HG02970 (cell line): ENCODE measurements around the gene PIEZO1.

Source experiments
- ATAC-seq: cut with Tn5 transposase; IDR thresholded peaks from one replicate; pipeline ENCODE4 v1.9.1; 2021; ENCODE audit warnings: mild to moderate bottlenecking, moderate library complexity, moderate number of reproducible peaks; ENCODE audit not compliant: unreplicated experiment, low FRiP score

PIEZO1 gene

GRCh38 chr16:88723507-88723887 is 61.5 kb downstream of the PIEZO1 start:
- ATAC-seq, result no peak

DNA sequence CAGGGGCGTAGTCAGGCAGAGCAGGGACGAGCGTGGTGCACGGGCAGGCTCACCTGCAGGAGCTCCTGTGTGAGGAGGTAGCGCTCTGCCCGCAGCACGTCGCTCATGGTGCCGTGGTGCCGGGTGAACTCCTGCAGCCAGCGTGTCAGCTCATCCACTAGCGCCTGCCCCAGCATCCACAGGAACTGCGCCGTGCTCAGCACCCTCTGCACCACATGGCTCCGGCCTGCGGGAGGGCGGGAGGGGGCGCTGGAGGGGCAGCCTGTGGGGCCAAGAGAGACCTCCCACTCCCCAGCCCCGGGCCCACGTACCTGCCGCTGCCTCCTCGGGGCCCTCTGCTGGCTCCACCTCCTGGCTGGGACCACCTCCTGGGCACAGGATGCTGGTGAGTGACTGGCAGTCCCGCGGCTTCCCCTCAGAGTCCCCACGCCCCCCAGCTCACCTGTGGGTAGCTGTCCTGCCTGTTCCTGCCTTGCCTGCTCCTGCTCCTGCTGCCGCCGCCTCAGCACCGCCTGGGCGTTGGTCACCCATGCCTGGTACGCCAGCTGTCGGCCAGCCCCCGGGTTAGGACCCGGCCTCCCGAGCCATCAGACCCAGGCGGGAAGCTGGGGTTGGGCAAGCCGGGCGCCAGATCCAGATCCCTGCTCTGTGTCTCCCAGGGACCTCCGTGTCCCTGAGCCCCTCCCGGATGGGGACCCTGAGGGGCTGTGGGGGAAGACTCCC is 62.1 kb downstream of the PIEZO1 start:
- no peak for ATAC-seq

- ATAC-seq, result no peak
Measured at GRCh38 chr16:88721815-88722755, 62.9 kb downstream of the PIEZO1 start.

DNA sequence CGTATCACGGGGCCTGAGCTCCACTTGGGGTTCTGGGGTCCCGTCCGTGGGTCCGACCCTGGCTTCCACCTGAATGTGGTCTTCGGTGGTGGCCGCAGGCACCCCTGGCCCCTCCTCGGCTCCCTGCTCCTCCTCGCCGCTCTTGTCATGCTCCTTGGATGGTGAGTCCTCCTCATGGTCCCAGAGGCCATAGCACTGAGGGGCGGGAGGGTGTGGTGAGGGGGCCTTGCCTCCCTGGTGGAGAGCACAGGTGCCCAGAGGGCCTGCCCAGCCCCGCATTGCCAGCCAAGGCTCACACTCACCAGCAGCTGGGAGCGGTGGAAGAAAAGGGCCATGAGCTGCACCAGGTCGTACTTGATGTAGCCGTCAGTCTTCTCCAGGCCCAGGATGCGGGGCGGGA is 63.8 kb downstream of the PIEZO1 start:
- no peak for ATAC-seq

DNA sequence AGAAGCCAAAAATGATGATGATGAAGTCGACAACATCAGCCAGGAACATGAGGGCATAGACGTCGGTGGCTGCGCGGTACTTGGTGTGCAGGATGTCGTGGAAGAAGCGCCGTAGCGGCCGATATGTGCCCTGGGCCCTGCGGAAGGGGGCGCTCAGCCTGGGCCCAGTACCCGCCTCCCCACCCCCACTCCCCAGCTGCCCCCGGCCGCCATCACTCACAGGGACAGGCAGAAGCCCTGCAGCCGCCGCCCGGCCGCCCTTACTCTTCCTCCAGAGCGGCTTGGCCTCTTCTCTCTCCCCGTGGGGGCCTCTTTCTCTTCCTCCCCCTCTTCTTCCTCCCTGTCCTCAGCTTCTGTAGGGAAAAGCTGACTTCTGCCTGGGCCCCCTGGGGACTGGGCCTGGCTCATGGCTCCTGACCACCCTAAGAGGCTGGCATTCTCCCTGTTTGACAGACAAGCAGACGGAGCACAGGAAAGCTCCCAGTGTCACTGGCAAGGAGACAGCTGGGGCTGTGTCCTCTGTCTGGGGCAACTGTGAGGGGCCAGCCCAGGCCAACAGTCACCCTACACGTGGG is 64.5 kb downstream of the PIEZO1 start:
- ATAC-seq, result no peak

GRCh38 chr16:88719933-88720296 is 65.1 kb downstream of the PIEZO1 start:
- ATAC-seq, result no peak

DNA sequence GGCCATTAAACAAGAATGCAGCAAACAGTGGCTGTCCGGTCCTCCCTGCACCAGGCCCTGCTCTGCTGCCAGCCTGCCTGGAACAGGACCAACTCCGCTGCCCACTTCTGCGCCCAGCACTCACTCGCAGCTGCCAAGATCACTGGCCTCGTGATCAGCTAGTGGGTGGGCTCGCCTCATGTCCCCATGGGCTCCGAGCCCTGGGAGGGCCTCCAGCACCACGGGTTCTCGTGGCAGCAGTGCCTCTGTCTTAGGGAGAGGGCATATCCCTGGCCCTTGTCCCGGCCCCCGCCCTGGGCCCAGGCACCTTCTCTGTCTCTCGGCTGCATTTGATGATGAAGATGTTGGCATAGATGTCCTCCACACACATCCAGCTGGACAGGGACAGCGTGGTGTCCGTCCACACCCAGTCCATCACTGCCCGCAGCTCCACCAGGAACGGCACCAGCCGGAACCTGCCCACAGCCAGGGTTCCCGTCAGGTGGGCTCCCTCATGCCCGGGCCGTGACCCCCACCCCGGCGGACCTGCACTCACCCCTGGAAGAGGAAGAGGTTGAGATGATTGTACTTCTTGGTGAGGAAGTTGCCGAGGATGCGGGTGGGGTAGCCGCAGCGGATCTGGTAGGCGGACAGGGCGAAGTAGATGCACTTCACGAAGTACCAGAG is 65.6 kb downstream of the PIEZO1 start:
- ATAC-seq, result no peak

DNA sequence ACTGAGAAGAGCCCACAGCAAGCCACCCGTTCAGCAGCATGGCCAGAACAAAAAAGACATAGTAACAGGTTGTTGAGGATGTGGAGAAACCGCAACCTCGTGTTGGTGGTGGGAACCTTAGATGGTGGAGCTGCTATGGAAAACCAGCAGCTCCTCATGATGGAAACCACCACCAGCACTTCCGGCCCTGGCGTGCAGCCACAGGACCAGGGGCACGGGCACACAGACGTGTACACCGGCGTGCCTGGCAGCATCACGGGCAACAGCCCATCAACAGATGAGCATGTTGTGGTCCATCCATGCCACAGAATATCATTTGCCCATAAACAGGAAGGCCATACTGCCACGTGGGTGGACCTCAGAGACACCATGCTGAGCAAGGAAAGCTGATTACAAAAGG is 66.8 kb downstream of the PIEZO1 start:
- no peak for ATAC-seq

DNA sequence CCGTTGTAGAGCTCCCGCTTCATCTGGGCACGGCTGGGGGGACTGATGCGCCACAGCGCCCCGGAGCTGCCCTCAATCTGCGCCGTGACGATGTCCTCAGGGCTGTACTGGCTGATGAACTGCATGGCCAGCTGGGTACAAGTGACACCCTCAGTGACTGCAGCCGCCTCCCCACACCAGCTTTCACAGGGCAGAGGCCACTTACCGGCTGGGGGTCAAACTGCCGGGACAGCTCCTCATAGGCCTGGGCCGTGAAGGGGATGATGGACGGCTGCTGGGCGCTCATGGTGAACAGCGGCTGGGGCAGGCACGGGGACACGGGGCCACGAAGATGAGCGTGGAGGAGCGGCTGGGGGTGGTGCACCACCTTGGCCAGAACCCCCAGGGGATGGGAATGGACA is 68.4 kb downstream of the PIEZO1 start:
- ATAC-seq, result no peak

DNA sequence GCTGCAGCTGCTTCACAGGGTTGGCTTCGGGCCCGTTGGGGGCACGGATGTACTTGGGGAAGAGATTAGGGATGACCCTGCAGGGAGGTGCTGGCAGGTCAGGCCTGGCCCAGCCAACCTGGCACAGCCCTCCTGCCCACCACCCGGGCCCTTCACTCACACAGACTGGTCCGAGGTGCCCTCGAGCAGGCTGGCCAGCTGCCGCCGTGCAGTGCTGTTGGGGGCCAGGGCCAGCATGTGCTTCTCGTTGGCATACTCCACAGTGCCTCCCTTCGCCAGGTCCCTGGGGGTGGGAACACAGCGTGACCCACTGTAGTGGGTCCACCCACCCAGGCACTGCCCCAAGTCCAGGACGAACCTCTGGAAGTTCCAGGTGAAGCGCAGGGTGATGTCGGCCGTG is 68.8 kb downstream of the PIEZO1 start:
- ATAC-seq, result no peak

DNA sequence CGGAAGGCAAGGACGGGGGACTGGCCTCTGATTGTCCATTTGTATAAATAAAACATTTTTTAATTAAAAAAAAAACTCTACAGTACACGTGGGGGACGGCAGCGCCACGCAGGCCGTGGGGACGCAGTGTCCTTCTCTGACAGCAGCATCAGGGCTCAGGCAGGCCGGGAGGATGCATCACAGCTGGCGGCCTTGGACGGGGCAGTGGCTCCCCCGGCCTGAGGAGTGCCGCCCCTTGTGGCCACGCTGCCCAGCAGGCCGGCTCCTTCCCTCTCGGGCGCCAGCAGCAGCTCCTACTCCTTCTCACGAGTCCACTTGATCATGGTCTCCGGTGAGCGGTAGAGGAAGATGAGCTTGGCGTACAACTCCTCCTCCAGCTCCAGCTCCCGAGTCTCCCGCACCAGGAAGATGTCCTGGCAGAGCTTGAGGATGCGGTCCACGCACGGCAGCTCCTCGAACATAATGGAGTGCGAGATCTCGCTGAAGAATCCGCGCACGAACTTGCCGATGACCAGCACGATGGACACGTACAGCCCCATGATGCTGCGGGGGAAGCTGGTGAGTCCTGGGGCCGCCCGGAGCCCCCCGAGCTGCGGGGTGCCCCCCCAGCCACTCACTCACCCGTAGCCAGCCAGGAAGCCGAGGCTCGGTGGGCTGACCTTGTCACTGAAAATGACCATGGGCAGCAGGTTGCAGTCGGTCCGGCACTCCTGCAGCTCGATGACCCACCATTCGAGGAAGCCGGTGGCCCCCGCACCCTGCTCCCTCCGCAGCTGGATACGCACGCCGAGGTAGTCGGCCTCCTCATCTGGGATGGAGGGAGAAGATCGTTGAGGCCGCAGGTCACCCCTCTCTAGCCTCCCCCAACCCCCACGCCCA is 69.5 kb downstream of the PIEZO1 start:
- no peak for ATAC-seq

GRCh38 chr16:88714420-88715302 is 70.4 kb downstream of the PIEZO1 start:
- no peak for ATAC-seq

GRCh38 chr16:88713568-88714419 is 71.2 kb downstream of the PIEZO1 start:
- ATAC-seq, result no peak

DNA sequence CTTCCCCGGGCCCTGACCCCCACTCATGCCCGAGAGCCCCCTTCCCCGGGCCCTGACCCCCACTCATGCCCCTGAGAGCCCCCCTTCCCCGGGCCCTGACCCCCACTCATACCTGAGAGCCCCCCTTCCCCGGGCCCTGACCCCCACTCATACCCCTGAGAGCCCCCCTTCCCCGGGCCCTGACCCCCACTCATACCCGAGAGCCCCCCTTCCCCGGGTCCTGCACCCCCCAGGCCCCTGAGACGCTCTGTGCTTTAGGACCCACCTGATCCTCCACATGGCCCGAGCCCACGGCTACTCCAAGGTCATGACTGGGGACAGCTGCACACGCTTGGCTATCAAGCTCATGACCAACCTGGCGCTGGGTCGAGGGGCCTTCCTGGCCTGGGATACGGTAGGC is 72.0 kb downstream of the PIEZO1 start:
- no peak for ATAC-seq

DNA sequence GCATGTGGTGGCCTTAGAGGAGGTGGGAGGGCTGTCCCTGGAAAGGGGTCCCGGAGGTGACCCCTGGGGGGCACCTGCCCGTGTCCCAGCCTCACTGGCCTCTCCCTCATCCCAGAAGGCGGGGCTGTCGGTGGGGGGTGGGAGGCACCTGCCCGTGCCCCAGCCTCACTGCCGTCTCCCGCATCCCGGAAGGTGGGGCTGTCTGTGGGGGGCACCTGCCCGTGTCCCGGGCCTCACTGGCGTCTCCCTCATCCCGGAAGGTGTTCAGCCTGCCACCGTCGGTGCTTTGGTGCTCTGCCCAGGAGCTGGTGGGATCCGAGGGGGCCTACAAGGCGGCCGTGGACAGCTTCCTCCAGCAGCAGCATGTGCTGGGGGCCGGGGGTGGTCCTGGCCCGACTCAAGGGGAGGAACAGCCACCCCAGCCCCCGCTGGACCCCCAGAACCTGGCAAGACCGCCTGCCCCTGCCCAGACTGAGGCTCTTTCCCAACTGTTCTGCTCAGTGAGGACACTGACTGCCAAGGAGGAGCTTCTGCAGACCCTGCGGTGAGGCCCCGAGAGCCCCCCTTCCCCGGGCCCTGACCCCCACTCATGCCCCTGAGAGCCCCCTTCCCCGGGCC is 72.5 kb downstream of the PIEZO1 start:
- ATAC-seq, result no peak

- ATAC-seq, result no peak
Measured at GRCh38 chr16:88711750-88712340, 73.2 kb downstream of the PIEZO1 start.

- ATAC-seq, result no peak
Measured at GRCh38 chr16:88710556-88710955, 74.5 kb downstream of the PIEZO1 start.
